SK-N-SH (cell line): ENCODE data around the gene MCCD1. TPM values are rescaled to one million over a fixed set of nuclear protein-coding genes. Genes with fewer than 3 reads are reported as not detected.

Experiments
- CTCF ChIA-PET: fragments of 300-600, 350-600 bp; formaldehyde crosslinking; extraction: SDS; loops from one replicate; lab custom pipeline; 2021; lab: Yijun Ruan, JAX
- POLR2A ChIA-PET: fragments of 350-600 bp; sonication (Branson Sonifier 250); formaldehyde crosslinking; extraction: SDS; loops from one replicate; lab custom pipeline; 2020; ENCODE audit warnings: antibody characterized with exemption, inconsistent platforms; lab: Yijun Ruan, JAX
- DNase-seq: peaks from one replicate; pipeline ENCODE4 v3.0.0; 2012
- H2AFZ ChIP-seq: fragments of 200-600 bp; sonication (generic); 2 replicates; pipeline ENCODE4 v1.8.1; 2016; ENCODE audit warnings: antibody characterized with exemption, mild to moderate bottlenecking, low read depth
- H3F3A ChIP-seq: fragments of 200-600 bp; sonication (generic); replicated peaks from 2 replicates; pipeline ENCODE3; 2016; ENCODE audit warnings: antibody characterized with exemption, mild to moderate bottlenecking; ENCODE audit not compliant: insufficient read depth
- H3K27ac ChIP-seq, 2 experiments: fragments of 200-500 bp in 1 of 2; fragments of 200-600 bp in 1 of 2; sonication (Bioruptor generic) in 1 of 2; sonication (generic), shearing (Covaris generic) in 1 of 2; 2 replicates each; pipeline versions ENCODE4 v1.5.1 to v1.6.1; 2014 to 2016; ENCODE audit warnings: low read depth in 2 of 2, inconsistent platforms in 1 of 2, low read length in 1 of 2, mild to moderate bottlenecking in 1 of 2, mixed read lengths in 1 of 2
- H3K27me3 ChIP-seq: fragments of 200-600 bp; sonication (generic), shearing (Covaris generic); 2 replicates; pipeline ENCODE4 v1.6.1; 2016; ENCODE audit warnings: mixed run types; ENCODE audit not compliant: insufficient read depth
- H3K36me3 ChIP-seq, 2 experiments: fragments of 200-500 bp in 1 of 2; fragments of 200-600 bp in 1 of 2; sonication (Bioruptor generic) in 1 of 2; sonication (generic) in 1 of 2; replicated peaks in 1 of 2; 2 replicates each; pipeline versions ENCODE3 to v1.5.1; 2014 to 2016; ENCODE audit warnings: low read length in 1 of 2, mild to moderate bottlenecking in 1 of 2; ENCODE audit not compliant: insufficient read depth in 2 of 2, control insufficient read depth in 1 of 2
- H3K4me1 ChIP-seq, 2 experiments: fragments of 200-500 bp in 1 of 2; fragments of 200-600 bp in 1 of 2; sonication (Bioruptor generic) in 1 of 2; sonication (generic), shearing (Covaris generic) in 1 of 2; 2 replicates each; pipeline versions ENCODE4 v1.5.1 to v1.6.1; 2014 to 2016; ENCODE audit warnings: low read depth in 1 of 2, low read length in 1 of 2, mixed run types in 1 of 2; ENCODE audit not compliant: insufficient read depth in 2 of 2, control insufficient read depth in 1 of 2
- H3K4me2 ChIP-seq: fragments of 200-600 bp; sonication (generic), shearing (Covaris generic); 2 replicates; pipeline ENCODE4 v1.6.1; 2017; ENCODE audit warnings: mixed run types
- H3K4me3 ChIP-seq, 2 experiments: fragments of 200-500 bp in 1 of 2; fragments of 200-600 bp in 1 of 2; sonication (Bioruptor generic) in 1 of 2; sonication (generic), shearing (Covaris generic) in 1 of 2; 2 replicates each; pipeline versions ENCODE4 v1.5.1 to v1.8.1; 2014 to 2016; ENCODE audit warnings: low read depth in 2 of 2, inconsistent platforms in 1 of 2, low read length in 1 of 2, mild to moderate bottlenecking in 1 of 2, mixed read lengths in 1 of 2, moderate library complexity in 1 of 2
- H3K79me2 ChIP-seq: fragments of 200-600 bp; sonication (generic); 2 replicates; pipeline ENCODE4 v1.8.1; 2017; ENCODE audit warnings: mild to moderate bottlenecking; ENCODE audit not compliant: insufficient read depth
- H3K9ac ChIP-seq: fragments of 200-600 bp; sonication (generic); 2 replicates; pipeline ENCODE4 v1.6.1; 2017; ENCODE audit warnings: mixed run types
- H3K9me2 ChIP-seq: fragments of 200-600 bp; sonication (generic); 2 replicates; pipeline ENCODE4 v1.6.1; 2017; ENCODE audit warnings: mixed run types
- H3K9me3 ChIP-seq: fragments of 200-600 bp; sonication (generic); 2 replicates; pipeline ENCODE4 v1.6.1; 2017; ENCODE audit warnings: mixed run types, mild to moderate bottlenecking, moderate library complexity
- H4K20me1 ChIP-seq: fragments of 200-600 bp; sonication (generic); 2 replicates; pipeline ENCODE4 v1.6.1; 2017; ENCODE audit warnings: mild to moderate bottlenecking, mixed run types; ENCODE audit not compliant: insufficient read depth
- EP300 ChIP-seq, 2 experiments: IDR thresholded peaks; 2 replicates each; pipeline versions ENCODE4 v1.4.0 to v1.6.1; 2012; ENCODE audit warnings: borderline replicate concordance in 1 of 2, low read depth in 1 of 2, low read length in 1 of 2
- EZH2phosphoT487 ChIP-seq: fragments of 200-600 bp; sonication (generic); IDR thresholded peaks from 2 replicates; pipeline ENCODE4 v1.6.1; 2017; ENCODE audit warnings: low read depth, mixed run types, mild to moderate bottlenecking, antibody characterized with exemption, moderate library complexity, borderline replicate concordance
- GABPA ChIP-seq: IDR thresholded peaks from 2 replicates; pipeline ENCODE4 v1.4.0; 2012; ENCODE audit warnings: low read depth, mild to moderate bottlenecking
- JUND ChIP-seq: IDR thresholded peaks from 2 replicates; pipeline ENCODE4 v1.4.0; 2012
- MEF2A ChIP-seq: IDR thresholded peaks from 2 replicates; pipeline ENCODE4 v1.4.0; 2012; ENCODE audit warnings: low read depth, borderline replicate concordance
- NRF1 ChIP-seq: IDR thresholded peaks from 2 replicates; pipeline ENCODE4 v1.6.1; 2012; ENCODE audit warnings: low read depth, mild to moderate bottlenecking, low read length
- POLR2AphosphoS5 ChIP-seq: IDR thresholded peaks from 2 replicates; pipeline ENCODE4 v1.6.1; 2012; ENCODE audit warnings: low read depth, low read length
- RXRA ChIP-seq: IDR thresholded peaks from 2 replicates; pipeline ENCODE4 v1.4.0; 2012; ENCODE audit warnings: low read depth, mild to moderate bottlenecking, borderline replicate concordance
- SIN3A ChIP-seq: IDR thresholded peaks from 2 replicates; pipeline ENCODE4 v1.6.1; 2012; ENCODE audit warnings: low read depth, mild to moderate bottlenecking, low read length, moderate library complexity, borderline replicate concordance
- TEAD4 ChIP-seq: IDR thresholded peaks from 2 replicates; pipeline ENCODE4 v1.4.0; 2012; ENCODE audit warnings: mild to moderate bottlenecking, borderline replicate concordance; ENCODE audit not compliant: insufficient read depth
- YY1 ChIP-seq: IDR thresholded peaks from 2 replicates; pipeline ENCODE4 v1.4.0; 2012; ENCODE audit warnings: low read depth, mild to moderate bottlenecking
- WGBS: methylation state at CpG from one replicate; pipeline ENCODE4 v1.1.6; 2017; ENCODE audit warnings: low lambda C conversion rate; 5-methylcytosine and 5-hydroxymethylcytosine counted together
- polyA plus RNA-seq, 3 experiments: library from polyadenylated mRNA; depleted of rRNA; stranded (reverse); fragments of >200 nt; gene quantifications; 2 replicates each; pipeline ENCODE4 v1.2.3, GENCODE V29; 2012
- TF ChIP-seq, protein P1 (sequence below): IDR thresholded peaks from 2 replicates; pipeline ENCODE4 v1.4.0; 2012; ENCODE audit warnings: low read depth
- TF ChIP-seq, protein P2 (sequence below): fragments of 200-600 bp; sonication (generic); IDR thresholded peaks from 2 replicates; pipeline ENCODE4 v1.6.1; 2017; ENCODE audit warnings: antibody characterized with exemption, mild to moderate bottlenecking, moderate library complexity

MCCD1 gene
- polyA plus RNA-seq, 1 of the 3 experiments (the other 2 are of a cell fraction): not detected

DNA sequence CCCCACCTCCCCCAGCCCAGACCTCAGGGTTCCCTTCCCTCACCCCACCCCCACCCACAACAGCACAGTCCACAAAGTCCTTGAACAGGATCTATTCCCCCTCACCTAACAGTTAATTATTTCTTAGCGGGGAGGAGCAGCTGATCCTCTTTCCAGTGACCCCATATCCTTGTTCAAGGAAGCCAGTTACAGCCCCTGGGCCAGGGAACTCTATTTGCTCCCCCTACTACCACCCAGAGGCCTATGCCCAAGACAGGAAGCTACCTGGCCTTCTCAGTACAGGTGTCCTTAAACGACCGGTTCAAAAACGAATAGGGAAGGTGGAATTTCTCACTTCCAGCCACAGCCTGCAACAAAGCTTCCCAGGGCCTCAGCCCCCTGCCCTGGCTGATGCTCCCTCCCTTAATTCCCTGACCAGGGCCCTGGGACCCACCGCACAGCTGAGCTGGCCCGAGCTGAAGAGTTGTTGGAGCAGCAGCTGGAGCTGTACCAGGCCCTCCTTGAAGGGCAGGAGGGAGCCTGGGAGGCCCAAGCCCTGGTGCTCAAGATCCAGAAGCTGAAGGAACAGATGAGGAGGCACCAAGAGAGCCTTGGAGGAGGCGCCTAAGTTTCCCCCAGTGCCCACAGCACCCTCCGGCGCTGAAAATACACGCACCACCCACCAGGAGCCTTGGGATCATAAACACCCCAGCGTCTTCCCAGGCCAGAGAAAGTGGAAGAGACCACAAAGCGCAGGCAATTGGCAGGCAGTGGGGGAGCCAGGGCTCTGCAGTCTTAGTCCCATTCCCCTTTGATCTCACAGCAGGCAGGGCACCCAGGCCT lies 778 bp downstream of the MCCD1 start:
- no peak; the same call in 1 of the 2 replicates for TF ChIP-seq POLR2AphosphoS5
- TF ChIP-seq EP300 (IDR thresholded peaks at IDR 0.05; ENCODE audit: borderline replicate concordance in 1 of 2, low read depth in 1 of 2, low read length in 1 of 2): no peak
- peak; percentile 3; the same call in 1 of the 2 replicates for TF ChIP-seq JUND
- POLR2A ChIA-PET: interaction anchor here (0.6 to 1.2 kb wide), 2 partner anchors 12 to 443 kb away, joined by 3 to 4 read pairs; partner anchors contain the start of gene DDX39B
- DNase-seq: no peak

DNA sequence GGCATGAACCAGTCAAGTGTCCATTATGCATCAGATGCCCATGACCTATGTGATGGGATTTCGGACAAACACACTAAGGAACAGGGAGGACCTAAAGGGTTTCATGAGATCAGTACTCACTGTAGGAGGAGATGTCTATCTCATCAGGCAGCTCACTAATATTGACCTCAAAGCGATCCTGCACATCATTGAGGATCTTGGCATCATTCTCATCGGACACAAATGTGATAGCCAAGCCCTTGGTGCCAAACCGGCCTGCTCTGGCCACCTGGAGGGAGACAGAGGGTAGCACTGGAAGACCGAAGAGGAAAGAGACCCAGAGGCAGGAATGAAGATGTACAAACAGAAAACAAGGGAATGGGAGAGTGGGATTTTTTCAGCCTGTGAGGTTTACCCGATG lies 1.9 kb downstream of the MCCD1 start:
- H3K36me3 ChIP-seq: peaks cover 52 to 61% of the 10 kb centered on the region in 2 experiments
- H3K9me2 ChIP-seq: no peaks in the 10 kb centered on the region
- no peak overlapping the region for H2AFZ ChIP-seq
- no peak for DNase-seq
- H4K20me1 ChIP-seq: peaks cover 43% of the 10 kb centered on the region
- H3K9me3 ChIP-seq: no peaks in the 10 kb centered on the region
- H3K79me2 ChIP-seq: peaks cover 15% of the 10 kb centered on the region; the same call in 1 of the 2 replicates
- no peaks in the 10 kb centered on the region for H3K27me3 ChIP-seq
- peaks cover 28% of the 10 kb centered on the region for H3F3A ChIP-seq
- H3K4me3 ChIP-seq: no peak overlapping the region
- POLR2A ChIA-PET: interaction anchor here (1.4 kb wide), 1 partner anchor 11 kb away, joined by 12 read pairs; the partner anchor contains the start of gene DDX39B
- no peak overlapping the region for H3K27ac ChIP-seq
- whole genome bisulfite sequencing: 84% methylated on average over 5 of the region's 6 CpGs
- TF ChIP-seq POLR2AphosphoS5 (no peak), EZH2phosphoT487 (no peak), NRF1 (no peak)
- CTCF ChIA-PET: interaction anchor here (3.0 kb wide), 1 partner anchor 67 kb away, joined by 12 read pairs; no protein-coding TSS in a partner anchor
- peaks cover 0 to 11% of the 10 kb centered on the region in 2 experiments; a peak in 2 of 4 replicates for H3K4me1 ChIP-seq
- no peak overlapping the region for H3K4me2 ChIP-seq
- no peak overlapping the region for H3K9ac ChIP-seq

More for the DNA sequence above, 778 bp downstream of the MCCD1 start:
- Histone ChIP-seq H3K4me3 (no peak overlapping the region), H3K27ac (no peak overlapping the region), H4K20me1 (peaks cover 32% of the 10 kb centered on the region), H3K9me2 (no peaks in the 10 kb centered on the region), H3K36me3 (peaks cover 41 to 50% of the 10 kb centered on the region in 2 experiments), H3F3A (peaks cover 28% of the 10 kb centered on the region), H3K9ac (no peak overlapping the region), H3K4me2 (no peak overlapping the region), H3K9me3 (no peaks in the 10 kb centered on the region), H2AFZ (no peak overlapping the region), H3K79me2 (peaks cover 8% of the 10 kb centered on the region; the same call in 1 of the 2 replicates), H3K4me1 (peaks cover 0 to 14% of the 10 kb centered on the region in 2 experiments; a peak in 2 of 4 replicates), H3K27me3 (no peaks in the 10 kb centered on the region)
- WGBS: 88% methylated on average over 6 of the region's 12 CpGs
- CTCF ChIA-PET: interaction anchor here (1.1 kb wide), 1 partner anchor 11 kb away, joined by 4 read pairs; no protein-coding TSS in a partner anchor

- no peak overlapping the region for H3K27ac ChIP-seq
- no peak overlapping the region for H2AFZ ChIP-seq
- H3K9me2 ChIP-seq: no peaks in the 10 kb centered on the region
- H3K36me3 ChIP-seq: peaks cover 57 to 66% of the 10 kb centered on the region in 2 experiments
- H3K79me2 ChIP-seq: peaks cover 20% of the 10 kb centered on the region
- no peaks in the 10 kb centered on the region for H3K27me3 ChIP-seq
- peaks cover 28% of the 10 kb centered on the region for H3F3A ChIP-seq
- H3K4me1 ChIP-seq: peaks cover 0 to 6% of the 10 kb centered on the region in 2 experiments; a peak in 2 of 4 replicates
- H3K9me3 ChIP-seq: no peaks in the 10 kb centered on the region
- H3K9ac ChIP-seq: no peak overlapping the region
- CTCF ChIA-PET: interaction anchor here (0.6 to 3.0 kb wide), 5 partner anchors 9 to 67 kb away, joined by 3 to 12 read pairs (median 4); partner anchors contain the start of gene DDX39B
- H3K4me2 ChIP-seq: no peak overlapping the region
- 87% methylated on average over 7 of the region's 7 CpGs for WGBS
- POLR2A ChIA-PET: interaction anchor here (1.4 kb wide), 1 partner anchor 10 kb away, joined by 12 read pairs; the partner anchor contains the start of gene DDX39B
- H3K4me3 ChIP-seq: no peak overlapping the region
- DNase-seq: no peak
- H4K20me1 ChIP-seq: peaks cover 48% of the 10 kb centered on the region
- no peak for TF ChIP-seq TEAD4
- no peak for TF ChIP-seq EZH2phosphoT487
- no peak for TF ChIP-seq EP300 (IDR thresholded peaks at IDR 0.05; ENCODE audit: borderline replicate concordance in 1 of 2, low read depth in 1 of 2, low read length in 1 of 2)
- no peak for TF ChIP-seq RXRA
- no peak for TF ChIP-seq SIN3A
- no peak for TF ChIP-seq YY1
- no peak for TF ChIP-seq MEF2A
- TF ChIP-seq, protein P1, sequence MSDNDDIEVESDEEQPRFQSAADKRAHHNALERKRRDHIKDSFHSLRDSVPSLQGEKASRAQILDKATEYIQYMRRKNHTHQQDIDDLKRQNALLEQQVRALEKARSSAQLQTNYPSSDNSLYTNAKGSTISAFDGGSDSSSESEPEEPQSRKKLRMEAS: no peak
- TF ChIP-seq, protein P2, sequence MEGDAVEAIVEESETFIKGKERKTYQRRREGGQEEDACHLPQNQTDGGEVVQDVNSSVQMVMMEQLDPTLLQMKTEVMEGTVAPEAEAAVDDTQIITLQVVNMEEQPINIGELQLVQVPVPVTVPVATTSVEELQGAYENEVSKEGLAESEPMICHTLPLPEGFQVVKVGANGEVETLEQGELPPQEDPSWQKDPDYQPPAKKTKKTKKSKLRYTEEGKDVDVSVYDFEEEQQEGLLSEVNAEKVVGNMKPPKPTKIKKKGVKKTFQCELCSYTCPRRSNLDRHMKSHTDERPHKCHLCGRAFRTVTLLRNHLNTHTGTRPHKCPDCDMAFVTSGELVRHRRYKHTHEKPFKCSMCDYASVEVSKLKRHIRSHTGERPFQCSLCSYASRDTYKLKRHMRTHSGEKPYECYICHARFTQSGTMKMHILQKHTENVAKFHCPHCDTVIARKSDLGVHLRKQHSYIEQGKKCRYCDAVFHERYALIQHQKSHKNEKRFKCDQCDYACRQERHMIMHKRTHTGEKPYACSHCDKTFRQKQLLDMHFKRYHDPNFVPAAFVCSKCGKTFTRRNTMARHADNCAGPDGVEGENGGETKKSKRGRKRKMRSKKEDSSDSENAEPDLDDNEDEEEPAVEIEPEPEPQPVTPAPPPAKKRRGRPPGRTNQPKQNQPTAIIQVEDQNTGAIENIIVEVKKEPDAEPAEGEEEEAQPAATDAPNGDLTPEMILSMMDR: no peak
- TF ChIP-seq GABPA: no peak
Observed at GRCh38 chr6:31531162-31531561, 2.4 kb downstream of the MCCD1 start.
